KMS-11 (cell line): ENCODE data around the gene ROR1.

ENCODE experiments used
- H2AFZ ChIP-seq: fragments of 200-600 bp; sonication (generic); 2 replicates; pipeline ENCODE4 v1.6.1; 2016; ENCODE audit warnings: antibody characterized with exemption, mixed run types, low read depth
- H3K27ac ChIP-seq: fragments of 200-600 bp; sonication (generic); 2 replicates; pipeline ENCODE4 v1.6.1; 2016; ENCODE audit warnings: mild to moderate bottlenecking, mixed run types
- H3K27me3 ChIP-seq: fragments of 200-600 bp; sonication (generic); 2 replicates; pipeline ENCODE4 v1.6.1; 2017; ENCODE audit warnings: mild to moderate bottlenecking, low read depth, mixed run types, moderate library complexity; ENCODE audit not compliant: insufficient read depth
- H3K36me3 ChIP-seq: fragments of 200-600 bp; sonication (generic); 2 replicates; pipeline ENCODE4 v1.6.1; 2017; ENCODE audit warnings: mild to moderate bottlenecking, mixed run types; ENCODE audit not compliant: insufficient read depth
- H3K4me1 ChIP-seq: fragments of 200-600 bp; sonication (generic); 2 replicates; pipeline ENCODE4 v1.6.1; 2016; ENCODE audit warnings: mild to moderate bottlenecking, low read depth, mixed run types; ENCODE audit not compliant: poor library complexity, severe bottlenecking
- H3K4me2 ChIP-seq: fragments of 200-600 bp; sonication (generic); 2 replicates; pipeline ENCODE4 v1.7.0; 2016; ENCODE audit warnings: mild to moderate bottlenecking, mixed run types
- H3K4me3 ChIP-seq: fragments of 200-600 bp; sonication (generic); IDR thresholded peaks from 2 replicates; pipeline ENCODE4 v1.6.1; 2017; ENCODE audit warnings: low read depth, low read length, mixed read lengths; ENCODE audit not compliant: insufficient read depth
- H3K79me2 ChIP-seq: fragments of 200-600 bp; sonication (generic); 2 replicates; pipeline ENCODE4 v1.6.1; 2016; ENCODE audit warnings: low read depth, mixed run types; ENCODE audit not compliant: insufficient read depth
- H3K9ac ChIP-seq: fragments of 200-600 bp; sonication (generic); 2 replicates; pipeline ENCODE4 v1.6.1; 2016; ENCODE audit warnings: mild to moderate bottlenecking, mixed run types
- H4K20me1 ChIP-seq: fragments of 200-600 bp; sonication (generic); 2 replicates; pipeline ENCODE4 v1.6.1; 2016; ENCODE audit warnings: mild to moderate bottlenecking, mixed run types; ENCODE audit not compliant: insufficient read depth
- CTCF ChIP-seq: fragments of 200-600 bp; sonication (generic); conservative IDR thresholded peaks from 2 replicates; pipeline ENCODE4 v1.6.1; 2017; ENCODE audit warnings: low read depth, mild to moderate bottlenecking, antibody characterized with exemption, low read length, moderate library complexity, mixed read lengths

The ROR1 gene

GRCh38 chr1:64200064-64200463 lies 426.2 kb downstream of the ROR1 start:
- Histone ChIP-seq H3K4me2 (no peak overlapping the region), H3K9ac (no peak overlapping the region), H2AFZ (no peak overlapping the region), H3K4me3 (no peak overlapping the region), H3K36me3 (no peaks in the 10 kb centered on the region), H3K27me3 (no peaks in the 10 kb centered on the region), H4K20me1 (no peaks in the 10 kb centered on the region), H3K4me1 (no peaks in the 10 kb centered on the region), H3K27ac (no peak overlapping the region), H3K79me2 (no peaks in the 10 kb centered on the region)
- no peak for TF ChIP-seq CTCF

- Histone ChIP-seq H3K4me2 (no peak within 1 kb of the TSS), H3K9ac (no peak within 1 kb of the TSS), H3K36me3 (no peaks in the 10 kb centered on the region), H3K4me1 (no peaks in the 10 kb centered on the region), H2AFZ (no peak within 1 kb of the TSS), H3K27ac (no peak within 1 kb of the TSS), H3K4me3 (no peak within 1 kb of the TSS), H3K27me3 (no peaks in the 10 kb centered on the region), H3K79me2 (no peaks in the 10 kb centered on the region), H4K20me1 (no peaks in the 10 kb centered on the region)
- TF ChIP-seq CTCF: no peak
These were observed 429.6 kb downstream of the ROR1 start, which contains the start of gene UBE2U for GRCh38 chr1:64203420-64203819. TSS of gene UBE2U (plus strand) at chr1:64203623. CDS start at chr1:64204051, 428 bp downstream.

- no peaks in the 10 kb centered on the region for H3K79me2 ChIP-seq
These were observed 435.4 kb downstream of the ROR1 start for GRCh38 chr1:64209221-64209620.

GRCh38 chr1:64212031-64212430 lies 438.2 kb downstream of the ROR1 start:
- no peaks in the 10 kb centered on the region for H3K27me3 ChIP-seq
- TF ChIP-seq CTCF: no peak
- no peaks in the 10 kb centered on the region for H3K36me3 ChIP-seq
- H4K20me1 ChIP-seq: no peaks in the 10 kb centered on the region
- H3K9ac ChIP-seq: no peak overlapping the region
- H3K4me2 ChIP-seq: no peak overlapping the region
- H3K4me1 ChIP-seq: no peaks in the 10 kb centered on the region
- no peak overlapping the region for H3K27ac ChIP-seq
- H2AFZ ChIP-seq: no peak overlapping the region
- no peak overlapping the region for H3K4me3 ChIP-seq
- no peaks in the 10 kb centered on the region for H3K79me2 ChIP-seq

More at GRCh38 chr1:64209221-64209620, 435.4 kb downstream of the ROR1 start:
- Histone ChIP-seq H2AFZ (no peak overlapping the region), H4K20me1 (no peaks in the 10 kb centered on the region), H3K36me3 (no peaks in the 10 kb centered on the region), H3K4me3 (no peak overlapping the region), H3K27ac (no peak overlapping the region), H3K4me2 (no peak overlapping the region), H3K27me3 (no peaks in the 10 kb centered on the region), H3K9ac (no peak overlapping the region), H3K4me1 (no peaks in the 10 kb centered on the region)
- no peak for TF ChIP-seq CTCF
